ENCODE measurements around the gene EPB41L4A. TPM values are rescaled to one million over a fixed set of nuclear protein-coding genes. Genes with fewer than 3 reads are reported as not detected.

Gene EPB41L4A
- total and polyA plus RNA-seq, 2 experiments from 2014 or later: 9.5 to 12.9 TPM

- Histone ChIP-seq H3K9me2 (replicated peaks; ENCODE audit: insufficient read depth) (no peaks in the 10 kb centered on the region), H3K4me3 (no peak overlapping the region), H3K4me2 (no peak overlapping the region), H4K20me1 (ENCODE audit: insufficient read depth, poor library complexity, severe bottlenecking) (no peaks in the 10 kb centered on the region), H3K27ac (no peak overlapping the region), H3K79me2 (no peaks in the 10 kb centered on the region), H3K36me3 (replicated peaks; ENCODE audit: insufficient read depth, low read depth) (no peaks in the 10 kb centered on the region), H3K4me1 (ENCODE audit: insufficient read depth) (no peaks in the 10 kb centered on the region), H2AFZ (no peak overlapping the region), H3K9me3 (ENCODE audit: low read depth) (no peaks in the 10 kb centered on the region), H3K27me3 (no peaks in the 10 kb centered on the region)
- TF ChIP-seq CTCF (IDR thresholded peaks at IDR 0.05; ENCODE audit: poor library complexity): no peak
- TF ChIP-seq EZH2 (IDR thresholded peaks at IDR 0.05; ENCODE audit: borderline replicate concordance): no peak
- no peak for TF ChIP-seq EZH2phosphoT487 (IDR thresholded peaks at IDR 0.05; ENCODE audit: low read depth, severe bottlenecking, unreplicated experiment)
- WGBS (ENCODE audit: low lambda C conversion rate, missing lambda C conversion rate): 91% methylated on average over 2 of the region's 2 CpGs
- DNase-seq (ENCODE audit: low spot score): no peak
These were observed 160.5 kb downstream of the EPB41L4A start for GRCh38 chr5:112258571-112258970.

GRCh38 chr5:112257976-112258375 is 161.1 kb downstream of the EPB41L4A start:
- no peaks in the 10 kb centered on the region for H3K9me3 ChIP-seq (ENCODE audit: low read depth)
- H3K27ac ChIP-seq: no peak overlapping the region
- no peaks in the 10 kb centered on the region for H3K36me3 ChIP-seq (replicated peaks; ENCODE audit: insufficient read depth, low read depth)
- H3K79me2 ChIP-seq: no peaks in the 10 kb centered on the region
- H4K20me1 ChIP-seq (ENCODE audit: insufficient read depth, poor library complexity, severe bottlenecking): no peaks in the 10 kb centered on the region
- no peak overlapping the region for H3K4me2 ChIP-seq
- H2AFZ ChIP-seq: no peak overlapping the region
- H3K27me3 ChIP-seq: no peaks in the 10 kb centered on the region
- no peak overlapping the region for H3K4me3 ChIP-seq
- no peak for DNase-seq (ENCODE audit: low spot score)
- H3K4me1 ChIP-seq (ENCODE audit: insufficient read depth): no peaks in the 10 kb centered on the region
- H3K9me2 ChIP-seq (replicated peaks; ENCODE audit: insufficient read depth): no peaks in the 10 kb centered on the region
- TF ChIP-seq EZH2 (IDR thresholded peaks at IDR 0.05; ENCODE audit: borderline replicate concordance) (no peak), EZH2phosphoT487 (IDR thresholded peaks at IDR 0.05; ENCODE audit: low read depth, severe bottlenecking, unreplicated experiment) (no peak), CTCF (IDR thresholded peaks at IDR 0.05; ENCODE audit: poor library complexity) (no peak)

- no peaks in the 10 kb centered on the region for H3K9me2 ChIP-seq (replicated peaks; ENCODE audit: insufficient read depth)
- H3K9me3 ChIP-seq (ENCODE audit: low read depth): no peaks in the 10 kb centered on the region
- no peaks in the 10 kb centered on the region for H3K36me3 ChIP-seq (replicated peaks; ENCODE audit: insufficient read depth, low read depth)
- DNase-seq (ENCODE audit: low spot score): no peak
- H3K4me2 ChIP-seq: no peak overlapping the region
- H3K4me3 ChIP-seq: no peak overlapping the region
- H2AFZ ChIP-seq: no peak overlapping the region
- TF ChIP-seq EZH2 (IDR thresholded peaks at IDR 0.05; ENCODE audit: borderline replicate concordance) (no peak), EZH2phosphoT487 (IDR thresholded peaks at IDR 0.05; ENCODE audit: low read depth, severe bottlenecking, unreplicated experiment) (no peak)
- no peaks in the 10 kb centered on the region for H4K20me1 ChIP-seq (ENCODE audit: insufficient read depth, poor library complexity, severe bottlenecking)
- H3K27me3 ChIP-seq: no peaks in the 10 kb centered on the region
- H3K27ac ChIP-seq: no peak overlapping the region
- H3K4me1 ChIP-seq (ENCODE audit: insufficient read depth): no peaks in the 10 kb centered on the region
- H3K79me2 ChIP-seq: no peaks in the 10 kb centered on the region
These were observed 162.1 kb downstream of the EPB41L4A start for GRCh38 chr5:112257005-112257404.

- Histone ChIP-seq H2AFZ (no peak overlapping the region), H3K4me3 (no peak overlapping the region), H3K4me2 (no peak overlapping the region), H3K9me2 (replicated peaks; ENCODE audit: insufficient read depth) (no peaks in the 10 kb centered on the region), H3K27ac (no peak overlapping the region), H4K20me1 (ENCODE audit: insufficient read depth, poor library complexity, severe bottlenecking) (no peaks in the 10 kb centered on the region), H3K27me3 (no peaks in the 10 kb centered on the region), H3K79me2 (no peaks in the 10 kb centered on the region), H3K9me3 (ENCODE audit: low read depth) (no peaks in the 10 kb centered on the region), H3K4me1 (ENCODE audit: insufficient read depth) (no peaks in the 10 kb centered on the region), H3K36me3 (replicated peaks; ENCODE audit: insufficient read depth, low read depth) (no peaks in the 10 kb centered on the region)
- no peak for DNase-seq (ENCODE audit: low spot score)
- no peak for TF ChIP-seq EZH2phosphoT487 (IDR thresholded peaks at IDR 0.05; ENCODE audit: low read depth, severe bottlenecking, unreplicated experiment)
- no peak for TF ChIP-seq CTCF (IDR thresholded peaks at IDR 0.05; ENCODE audit: poor library complexity)
- no peak for TF ChIP-seq EZH2 (IDR thresholded peaks at IDR 0.05; ENCODE audit: borderline replicate concordance)
- WGBS (ENCODE audit: low lambda C conversion rate, missing lambda C conversion rate): 91% methylated on average over 5 of the region's 5 CpGs
These were observed 164.8 kb downstream of the EPB41L4A start for GRCh38 chr5:112254303-112254702.
